Fibroblast of mammary gland (primary cell): Measurements from ENCODE around the gene C16orf87.

Experiments used
- DNase-seq: peaks from one replicate; pipeline ENCODE4 v3.0.0-alpha.2; 2010; ENCODE audit warnings: low read depth
- H3K4me3 ChIP-seq: 2 replicates; pipeline ENCODE4 v1.5.1; 2011; ENCODE audit warnings: low read depth, mild to moderate bottlenecking, low read length, moderate library complexity; ENCODE audit not compliant: control insufficient read depth
- TF ChIP-seq, protein P1 (sequence below): conservative IDR thresholded peaks from 2 replicates; pipeline ENCODE4 v1.5.1; 2011; ENCODE audit warnings: low read depth, low read length, inconsistent platforms; ENCODE audit not compliant: control insufficient read depth, insufficient read depth

The C16orf87 gene

DNA sequence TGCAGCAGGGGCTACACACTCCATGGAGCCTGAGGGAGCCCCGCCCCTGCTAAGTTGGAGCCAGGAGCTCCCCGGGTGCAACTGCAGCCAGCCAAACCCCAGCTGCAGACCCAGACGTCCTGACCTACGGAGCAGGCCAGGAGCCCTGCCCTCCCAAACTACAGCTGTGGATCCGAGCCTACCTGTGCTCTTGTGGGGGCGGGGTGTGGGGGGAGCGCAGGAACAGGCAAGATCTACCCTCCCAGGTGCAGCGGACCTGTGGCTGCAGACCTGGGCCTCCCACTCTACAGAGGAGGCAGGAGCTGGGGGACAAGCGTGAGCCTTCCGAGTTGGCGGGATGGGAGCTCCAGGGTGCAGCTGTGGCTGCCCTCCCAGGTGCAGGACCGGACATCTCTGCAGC is 53.2 kb downstream of the C16orf87 start:
- TF ChIP-seq, protein P1, sequence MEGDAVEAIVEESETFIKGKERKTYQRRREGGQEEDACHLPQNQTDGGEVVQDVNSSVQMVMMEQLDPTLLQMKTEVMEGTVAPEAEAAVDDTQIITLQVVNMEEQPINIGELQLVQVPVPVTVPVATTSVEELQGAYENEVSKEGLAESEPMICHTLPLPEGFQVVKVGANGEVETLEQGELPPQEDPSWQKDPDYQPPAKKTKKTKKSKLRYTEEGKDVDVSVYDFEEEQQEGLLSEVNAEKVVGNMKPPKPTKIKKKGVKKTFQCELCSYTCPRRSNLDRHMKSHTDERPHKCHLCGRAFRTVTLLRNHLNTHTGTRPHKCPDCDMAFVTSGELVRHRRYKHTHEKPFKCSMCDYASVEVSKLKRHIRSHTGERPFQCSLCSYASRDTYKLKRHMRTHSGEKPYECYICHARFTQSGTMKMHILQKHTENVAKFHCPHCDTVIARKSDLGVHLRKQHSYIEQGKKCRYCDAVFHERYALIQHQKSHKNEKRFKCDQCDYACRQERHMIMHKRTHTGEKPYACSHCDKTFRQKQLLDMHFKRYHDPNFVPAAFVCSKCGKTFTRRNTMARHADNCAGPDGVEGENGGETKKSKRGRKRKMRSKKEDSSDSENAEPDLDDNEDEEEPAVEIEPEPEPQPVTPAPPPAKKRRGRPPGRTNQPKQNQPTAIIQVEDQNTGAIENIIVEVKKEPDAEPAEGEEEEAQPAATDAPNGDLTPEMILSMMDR, result no peak
- no peak overlapping the region for H3K4me3 ChIP-seq
- no peak for DNase-seq

DNA sequence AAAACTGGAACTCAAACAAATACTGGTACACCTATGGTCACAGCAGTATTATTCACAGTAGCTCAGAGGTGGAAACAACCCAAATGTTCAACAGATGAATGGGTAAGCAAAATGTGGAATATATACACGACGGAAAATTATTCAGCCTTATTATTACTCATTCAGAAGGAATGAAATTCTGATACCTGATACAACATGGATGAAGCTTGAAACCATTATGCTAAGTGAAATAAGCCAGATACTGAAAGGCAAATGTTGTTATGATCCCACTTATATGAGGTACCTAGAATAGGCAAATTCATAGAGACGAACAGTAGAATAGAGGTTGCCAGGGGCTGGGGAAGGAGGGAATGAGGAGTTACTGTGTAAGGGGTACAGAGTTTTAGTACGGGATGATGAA is 55.8 kb downstream of the C16orf87 start:
- no peak overlapping the region for H3K4me3 ChIP-seq
- TF ChIP-seq, protein P1, result no peak
- no peak for DNase-seq

DNA sequence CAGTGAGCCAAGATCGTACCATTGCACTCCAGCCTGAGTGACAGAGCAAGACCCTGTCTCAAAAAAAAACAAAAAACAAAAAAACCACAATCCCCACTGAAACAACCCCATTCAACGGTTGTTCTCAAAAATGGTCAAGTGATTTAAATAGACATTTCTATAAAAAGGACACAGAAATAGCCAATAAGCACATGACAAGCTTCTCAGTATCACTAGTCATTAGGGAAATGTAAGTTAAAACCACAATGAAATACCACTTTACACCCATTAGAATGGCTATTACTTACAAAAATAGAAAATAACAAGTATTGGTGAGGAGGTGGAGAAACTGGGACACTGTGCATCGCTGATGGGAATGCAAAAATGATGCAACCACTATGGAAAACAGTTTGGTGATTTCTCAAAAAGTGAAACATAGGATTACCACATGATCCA is 56.2 kb downstream of the C16orf87 start:
- no peak for DNase-seq
- no peak overlapping the region for H3K4me3 ChIP-seq
- TF ChIP-seq, protein P1, result no peak

DNA sequence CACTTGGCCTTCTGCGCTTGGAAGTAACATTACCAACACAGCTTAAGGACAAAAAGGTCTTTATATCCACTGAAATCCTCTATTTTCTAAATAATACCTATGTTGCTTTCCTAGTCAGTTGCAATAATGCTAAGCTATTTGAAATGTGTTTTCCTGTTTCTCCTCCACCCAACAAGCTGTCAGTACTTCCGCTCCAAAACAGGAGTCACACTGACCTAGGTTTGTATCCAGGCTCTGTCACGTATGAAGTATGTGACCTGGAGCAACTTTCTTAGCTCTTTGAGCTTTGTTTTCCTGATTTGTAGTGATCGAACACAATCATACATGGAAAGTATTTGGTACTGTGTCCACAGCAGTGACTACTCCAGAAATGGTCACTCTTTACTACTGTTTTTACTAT is 58.5 kb downstream of the C16orf87 start:
- DNase-seq, result no peak
- TF ChIP-seq, protein P1, result no peak
- no peak overlapping the region for H3K4me3 ChIP-seq

DNA sequence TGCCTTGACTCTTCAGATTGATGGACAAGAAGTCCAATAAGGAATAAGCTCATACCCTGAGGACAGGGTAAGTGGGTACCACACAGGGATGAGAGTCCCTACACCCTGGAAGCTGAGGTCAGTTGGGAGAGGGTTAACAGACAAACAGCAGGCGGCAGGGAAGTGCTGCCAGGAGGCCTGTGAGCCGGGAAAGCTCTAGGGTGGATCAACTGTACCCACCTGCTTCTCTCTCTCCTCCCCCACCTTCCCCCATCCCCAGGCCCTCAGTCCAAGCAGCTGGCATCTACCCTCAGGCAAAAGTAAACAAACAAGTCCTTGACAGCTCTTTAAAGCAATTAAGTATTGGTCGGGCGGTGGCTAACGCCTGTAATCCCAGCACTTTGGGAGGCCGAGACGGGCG is 62.2 kb downstream of the C16orf87 start:
- DNase-seq, result no peak
- H3K4me3 ChIP-seq, result no peak overlapping the region
- TF ChIP-seq, protein P1, result no peak

DNA sequence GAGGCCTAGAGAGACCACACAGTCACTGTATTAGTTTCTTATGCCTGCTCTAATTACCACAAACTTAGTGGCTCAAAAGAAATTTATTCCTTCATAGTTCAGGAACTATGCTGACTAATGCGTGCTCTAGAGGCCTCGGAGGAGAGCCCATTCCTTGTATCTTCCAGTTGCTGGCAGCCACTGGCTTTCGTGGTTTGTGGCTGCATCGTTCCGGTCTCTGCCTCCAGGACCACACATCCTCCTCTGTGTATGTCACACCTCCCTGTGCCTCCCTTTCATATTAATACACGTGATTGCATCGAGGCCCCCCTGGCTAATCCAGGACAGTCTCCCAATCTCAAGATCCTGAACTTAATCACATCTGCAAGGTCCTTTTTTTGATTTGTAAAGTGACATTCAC is 65.9 kb downstream of the C16orf87 start:
- DNase-seq, result peak; percentile 55
- TF ChIP-seq, protein P1, result no peak
- no peak overlapping the region for H3K4me3 ChIP-seq

DNA sequence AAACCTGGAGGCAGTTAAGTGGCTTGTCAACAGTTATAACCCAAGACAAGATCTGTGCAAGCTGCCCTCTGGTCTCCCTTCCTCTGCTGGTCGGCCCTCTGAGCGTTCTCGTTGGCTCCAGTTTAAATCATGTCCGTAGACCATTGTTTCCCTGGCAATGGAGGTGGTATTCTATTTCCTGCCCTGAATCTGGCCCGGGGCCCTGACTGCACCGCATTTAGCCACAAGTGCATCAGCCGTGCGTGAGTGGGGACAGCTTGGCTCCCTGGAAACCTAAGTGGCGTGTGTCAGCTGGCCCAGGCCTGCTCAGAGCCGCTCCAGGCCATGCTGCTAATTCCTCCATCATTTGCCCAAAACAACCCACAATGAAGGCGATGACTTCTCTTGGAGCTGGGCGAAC is 67.8 kb downstream of the C16orf87 start:
- TF ChIP-seq, protein P1, result no peak

More for the DNA sequence above, 67.8 kb downstream of the C16orf87 start:
- no peak for DNase-seq
- no peak overlapping the region for H3K4me3 ChIP-seq
